GM23338 (cell line): Measurements from ENCODE around the gene CEP43. TPM values are rescaled to one million over a fixed set of nuclear protein-coding genes. Genes with fewer than 3 reads are reported as not detected.

Experiments
- ATAC-seq: fragments of 200-7000 bp; cut with Tn5 transposase; 3 replicates; pipeline ENCODE4 v1.9.1; 2020
- DNase-seq: peaks from one replicate; pipeline ENCODE4 v3.0.0-alpha.2; 2015; ENCODE audit warnings: low spot score
- H2AFZ ChIP-seq: fragments of 200-600 bp; sonication (generic); 2 replicates; pipeline ENCODE4 v1.8.0; 2016; ENCODE audit warnings: antibody characterized with exemption, mild to moderate bottlenecking, moderate library complexity
- H3F3A ChIP-seq: fragments of 200-600 bp; sonication (generic); replicated peaks from 2 replicates; pipeline ENCODE4 v1.8.0; 2017; ENCODE audit warnings: antibody characterized with exemption, mixed run types, low read depth
- H3K27ac ChIP-seq: fragments of 200-600 bp; sonication (generic); 2 replicates; pipeline ENCODE4 v1.6.1; 2016; ENCODE audit warnings: low read depth
- H3K27me3 ChIP-seq: fragments of 200-600 bp; sonication (generic); 2 replicates; pipeline ENCODE4 v1.8.0; 2016; ENCODE audit warnings: mild to moderate bottlenecking, mixed run types, moderate library complexity; ENCODE audit not compliant: insufficient read depth
- H3K36me3 ChIP-seq: fragments of 200-600 bp; sonication (generic); 2 replicates; pipeline ENCODE4 v1.8.0; 2016; ENCODE audit warnings: mild to moderate bottlenecking; ENCODE audit not compliant: insufficient read depth
- H3K4me1 ChIP-seq: fragments of 200-600 bp; sonication (generic); 2 replicates; pipeline ENCODE4 v1.8.0; 2016; ENCODE audit warnings: mild to moderate bottlenecking, moderate library complexity; ENCODE audit not compliant: insufficient read depth
- H3K4me2 ChIP-seq: fragments of 200-600 bp; sonication (generic); 2 replicates; pipeline ENCODE4 v1.7.1; 2017; ENCODE audit warnings: mixed run types
- H3K4me3 ChIP-seq: fragments of 200-600 bp; sonication (generic); 2 replicates; pipeline ENCODE4 v1.6.1; 2016; ENCODE audit warnings: mixed run types
- H3K79me2 ChIP-seq: fragments of 200-600 bp; sonication (generic); replicated peaks from 2 replicates; pipeline ENCODE4 v1.8.0; 2017; ENCODE audit warnings: mild to moderate bottlenecking; ENCODE audit not compliant: insufficient read depth
- H3K9me2 ChIP-seq: fragments of 200-600 bp; sonication (generic); 2 replicates; pipeline ENCODE4 v1.8.0; 2017; ENCODE audit not compliant: insufficient read depth
- H4K20me1 ChIP-seq: fragments of 200-600 bp; sonication (generic); replicated peaks from 2 replicates; pipeline ENCODE4 v1.8.0; 2017; ENCODE audit warnings: mild to moderate bottlenecking; ENCODE audit not compliant: insufficient read depth
- H3K27ac Mint-ChIP-seq: 2 replicates; pipeline ENCODE4 v1.8.0; 2020; ENCODE audit warnings: inconsistent platforms, mild to moderate bottlenecking, moderate library complexity, mixed read lengths
- H3K27me3 Mint-ChIP-seq: 3 replicates; pipeline ENCODE4 v1.8.0; 2022; ENCODE audit warnings: low read depth, mild to moderate bottlenecking, moderate library complexity, mixed read lengths, inconsistent platforms; ENCODE audit not compliant: insufficient read depth, poor library complexity
- H3K36me3 Mint-ChIP-seq: 3 replicates; pipeline ENCODE4 v1.8.0; 2021; ENCODE audit warnings: low read depth, mild to moderate bottlenecking, inconsistent platforms, moderate library complexity, mixed read lengths
- H3K4me1 Mint-ChIP-seq: 3 replicates; pipeline ENCODE4 v1.8.0; 2020; ENCODE audit warnings: mild to moderate bottlenecking, inconsistent platforms, mixed read lengths
- H3K4me3 Mint-ChIP-seq: 3 replicates; pipeline ENCODE4 v1.8.0; 2021; ENCODE audit warnings: moderate library complexity, mild to moderate bottlenecking, inconsistent platforms, mixed read lengths
- H3K9me3 Mint-ChIP-seq: 3 replicates; pipeline ENCODE4 v1.8.0; 2020; ENCODE audit warnings: moderate library complexity, mild to moderate bottlenecking, inconsistent platforms, mixed read lengths
- EZH2phosphoT487 ChIP-seq: fragments of 200-600 bp; sonication (generic); IDR thresholded peaks from one replicate; pipeline ENCODE4 v1.8.1; 2018; ENCODE audit warnings: antibody characterized with exemption; ENCODE audit not compliant: unreplicated experiment
- STAT1 ChIP-seq: IDR thresholded peaks from one replicate; pipeline ENCODE4 v1.6.1; 2016; ENCODE audit warnings: antibody characterized with exemption; ENCODE audit not compliant: unreplicated experiment
- ZNF114 ChIP-seq: fragments of 250-450 bp; sonication (Bioruptor Pico); IDR thresholded peaks from 2 replicates; pipeline ENCODE4 v1.5.0; 2020; ENCODE audit warnings: mild to moderate bottlenecking, moderate library complexity
- polyA plus RNA-seq: library from polyadenylated mRNA; unstranded; fragments of >200 nt; fragmentation: Nextera tagmentation; extraction: Ambion mirVana; gene quantifications from 2 replicates; pipeline ENCODE4 v1.2.1, GENCODE V29; 2016
- total RNA-seq: library from RNA; depleted of rRNA; stranded (reverse); fragments of >200 nt; shearing (Covaris generic); gene quantifications from 2 replicates; pipeline ENCODE4 v1.2.3, GENCODE V29; 2014
- TF ChIP-seq, protein P1 (sequence below): fragments of 250-450 bp; sonication (Bioruptor Pico); IDR thresholded peaks from 2 replicates; pipeline ENCODE4 v1.5.0; 2020; ENCODE audit warnings: mild to moderate bottlenecking, moderate library complexity

Gene CEP43
- total and polyA plus RNA-seq, 2 experiments from 2014 or later: 39.9 to 44.3 TPM

GRCh38 chr6:166988674-166989201, 10.5 kb upstream of the CEP43 start:
- TF ChIP-seq STAT1 (no peak), ZNF114 (CRISPR knock-in tag) (no peak), EZH2phosphoT487 (no peak)
- TF ChIP-seq, protein P1, sequence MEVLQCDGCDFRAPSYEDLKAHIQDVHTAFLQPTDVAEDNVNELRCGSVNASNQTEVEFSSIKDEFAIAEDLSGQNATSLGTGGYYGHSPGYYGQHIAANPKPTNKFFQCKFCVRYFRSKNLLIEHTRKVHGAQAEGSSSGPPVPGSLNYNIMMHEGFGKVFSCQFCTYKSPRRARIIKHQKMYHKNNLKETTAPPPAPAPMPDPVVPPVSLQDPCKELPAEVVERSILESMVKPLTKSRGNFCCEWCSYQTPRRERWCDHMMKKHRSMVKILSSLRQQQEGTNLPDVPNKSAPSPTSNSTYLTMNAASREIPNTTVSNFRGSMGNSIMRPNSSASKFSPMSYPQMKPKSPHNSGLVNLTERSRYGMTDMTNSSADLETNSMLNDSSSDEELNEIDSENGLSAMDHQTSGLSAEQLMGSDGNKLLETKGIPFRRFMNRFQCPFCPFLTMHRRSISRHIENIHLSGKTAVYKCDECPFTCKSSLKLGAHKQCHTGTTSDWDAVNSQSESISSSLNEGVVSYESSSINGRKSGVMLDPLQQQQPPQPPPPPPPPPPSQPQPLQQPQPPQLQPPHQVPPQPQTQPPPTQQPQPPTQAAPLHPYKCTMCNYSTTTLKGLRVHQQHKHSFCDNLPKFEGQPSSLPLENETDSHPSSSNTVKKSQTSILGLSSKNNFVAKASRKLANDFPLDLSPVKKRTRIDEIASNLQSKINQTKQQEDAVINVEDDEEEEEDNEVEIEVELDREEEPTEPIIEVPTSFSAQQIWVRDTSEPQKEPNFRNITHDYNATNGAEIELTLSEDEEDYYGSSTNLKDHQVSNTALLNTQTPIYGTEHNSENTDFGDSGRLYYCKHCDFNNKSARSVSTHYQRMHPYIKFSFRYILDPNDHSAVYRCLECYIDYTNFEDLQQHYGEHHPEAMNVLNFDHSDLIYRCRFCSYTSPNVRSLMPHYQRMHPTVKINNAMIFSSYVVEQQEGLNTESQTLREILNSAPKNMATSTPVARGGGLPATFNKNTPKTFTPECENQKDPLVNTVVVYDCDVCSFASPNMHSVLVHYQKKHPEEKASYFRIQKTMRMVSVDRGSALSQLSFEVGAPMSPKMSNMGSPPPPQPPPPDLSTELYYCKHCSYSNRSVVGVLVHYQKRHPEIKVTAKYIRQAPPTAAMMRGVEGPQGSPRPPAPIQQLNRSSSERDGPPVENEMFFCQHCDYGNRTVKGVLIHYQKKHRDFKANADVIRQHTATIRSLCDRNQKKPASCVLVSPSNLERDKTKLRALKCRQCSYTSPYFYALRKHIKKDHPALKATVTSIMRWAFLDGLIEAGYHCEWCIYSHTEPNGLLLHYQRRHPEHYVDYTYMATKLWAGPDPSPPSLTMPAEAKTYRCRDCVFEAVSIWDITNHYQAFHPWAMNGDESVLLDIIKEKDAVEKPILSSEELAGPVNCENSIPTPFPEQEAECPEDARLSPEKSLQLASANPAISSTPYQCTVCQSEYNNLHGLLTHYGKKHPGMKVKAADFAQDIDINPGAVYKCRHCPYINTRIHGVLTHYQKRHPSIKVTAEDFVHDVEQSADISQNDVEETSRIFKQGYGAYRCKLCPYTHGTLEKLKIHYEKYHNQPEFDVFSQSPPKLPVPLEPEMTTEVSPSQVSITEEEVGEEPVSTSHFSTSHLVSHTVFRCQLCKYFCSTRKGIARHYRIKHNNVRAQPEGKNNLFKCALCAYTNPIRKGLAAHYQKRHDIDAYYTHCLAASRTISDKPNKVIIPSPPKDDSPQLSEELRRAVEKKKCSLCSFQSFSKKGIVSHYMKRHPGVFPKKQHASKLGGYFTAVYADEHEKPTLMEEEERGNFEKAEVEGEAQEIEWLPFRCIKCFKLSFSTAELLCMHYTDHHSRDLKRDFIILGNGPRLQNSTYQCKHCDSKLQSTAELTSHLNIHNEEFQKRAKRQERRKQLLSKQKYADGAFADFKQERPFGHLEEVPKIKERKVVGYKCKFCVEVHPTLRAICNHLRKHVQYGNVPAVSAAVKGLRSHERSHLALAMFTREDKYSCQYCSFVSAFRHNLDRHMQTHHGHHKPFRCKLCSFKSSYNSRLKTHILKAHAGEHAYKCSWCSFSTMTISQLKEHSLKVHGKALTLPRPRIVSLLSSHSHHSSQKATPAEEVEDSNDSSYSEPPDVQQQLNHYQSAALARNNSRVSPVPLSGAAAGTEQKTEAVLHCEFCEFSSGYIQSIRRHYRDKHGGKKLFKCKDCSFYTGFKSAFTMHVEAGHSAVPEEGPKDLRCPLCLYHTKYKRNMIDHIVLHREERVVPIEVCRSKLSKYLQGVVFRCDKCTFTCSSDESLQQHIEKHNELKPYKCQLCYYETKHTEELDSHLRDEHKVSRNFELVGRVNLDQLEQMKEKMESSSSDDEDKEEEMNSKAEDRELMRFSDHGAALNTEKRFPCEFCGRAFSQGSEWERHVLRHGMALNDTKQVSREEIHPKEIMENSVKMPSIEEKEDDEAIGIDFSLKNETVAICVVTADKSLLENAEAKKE (CRISPR knock-in tag): 0 out of 2 replicates have a peak, but pooled peaks have one; percentile 2
- Histone ChIP-seq H2AFZ (no peak overlapping the region), H3K4me3 (no peak overlapping the region), H3K36me3 (no peaks in the 10 kb centered on the region), H3K79me2 (peaks cover 56% of the 10 kb centered on the region), H3K27ac (peak overlapping the region; percentile 22; the same call in 1 of the 2 replicates), H4K20me1 (peaks cover 3% of the 10 kb centered on the region; the same call in 1 of the 2 replicates), H3K4me1 (peaks cover 26% of the 10 kb centered on the region), H3K27me3 (no peaks in the 10 kb centered on the region), H3F3A (no peaks in the 10 kb centered on the region), H3K9me2 (0 out of 2 replicates have a peak, but pooled peaks cover 8% of the 10 kb centered on the region), H3K4me2 (peak overlapping the region; percentile 42; the same call in 1 of the 2 replicates)
- Mint-ChIP-seq H3K9me3 (no peaks in the 10 kb centered on the region; the same call in 2 of the 3 replicates), H3K27me3 (no peaks in the 10 kb centered on the region), H3K27ac (peak overlapping the region; percentile 52; the same call in 1 of the 2 replicates), H3K36me3 (peaks cover 45% of the 10 kb centered on the region), H3K4me3 (no peak overlapping the region), H3K4me1 (peaks cover 34% of the 10 kb centered on the region)
- peak; percentile 93 for ATAC-seq
- peak; percentile 58 for DNase-seq
